WTC11 (cell line): Measurements from ENCODE around the gene ARHGAP6.

ENCODE experiments used
- TF ChIP-seq, protein P1 (sequence below): sonication (generic); formaldehyde crosslinking; IDR thresholded peaks from 2 replicates; pipeline ENCODE4 v1.8.1; 2022; ENCODE audit warnings: mild to moderate bottlenecking, moderate library complexity, missing genetic modification reagents
- TF ChIP-seq, protein P2 (sequence below): fragments of 200-600 bp; IDR thresholded peaks from 2 replicates; pipeline ENCODE4 v1.8.0; 2022; ENCODE audit warnings: antibody characterized with exemption

DNA sequence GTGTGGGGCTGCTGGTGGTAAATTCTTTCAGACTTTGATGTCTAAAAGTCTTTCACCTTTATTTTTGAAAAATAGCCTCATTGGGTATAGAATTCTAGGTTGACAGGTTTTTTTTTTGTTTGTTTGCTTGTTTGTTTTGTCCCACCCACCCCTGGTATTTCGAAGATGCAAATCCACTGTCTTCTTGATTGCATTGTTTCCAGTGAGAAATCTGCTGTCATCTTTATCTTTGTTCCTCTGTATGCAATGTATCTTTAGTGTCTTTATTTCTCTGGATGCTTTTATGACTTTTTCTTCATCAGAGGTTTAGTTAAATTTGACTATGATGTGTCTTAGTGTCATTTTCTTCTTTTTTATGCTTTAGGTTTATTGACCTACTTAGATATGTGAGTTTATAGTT, 575.9 kb downstream of the ARHGAP6 start:
- TF ChIP-seq, protein P1, sequence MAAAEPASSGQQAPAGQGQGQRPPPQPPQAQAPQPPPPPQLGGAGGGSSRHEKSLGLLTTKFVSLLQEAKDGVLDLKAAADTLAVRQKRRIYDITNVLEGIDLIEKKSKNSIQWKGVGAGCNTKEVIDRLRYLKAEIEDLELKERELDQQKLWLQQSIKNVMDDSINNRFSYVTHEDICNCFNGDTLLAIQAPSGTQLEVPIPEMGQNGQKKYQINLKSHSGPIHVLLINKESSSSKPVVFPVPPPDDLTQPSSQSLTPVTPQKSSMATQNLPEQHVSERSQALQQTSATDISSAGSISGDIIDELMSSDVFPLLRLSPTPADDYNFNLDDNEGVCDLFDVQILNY (CRISPR knock-in tag), result no peak
- TF ChIP-seq, protein P2, sequence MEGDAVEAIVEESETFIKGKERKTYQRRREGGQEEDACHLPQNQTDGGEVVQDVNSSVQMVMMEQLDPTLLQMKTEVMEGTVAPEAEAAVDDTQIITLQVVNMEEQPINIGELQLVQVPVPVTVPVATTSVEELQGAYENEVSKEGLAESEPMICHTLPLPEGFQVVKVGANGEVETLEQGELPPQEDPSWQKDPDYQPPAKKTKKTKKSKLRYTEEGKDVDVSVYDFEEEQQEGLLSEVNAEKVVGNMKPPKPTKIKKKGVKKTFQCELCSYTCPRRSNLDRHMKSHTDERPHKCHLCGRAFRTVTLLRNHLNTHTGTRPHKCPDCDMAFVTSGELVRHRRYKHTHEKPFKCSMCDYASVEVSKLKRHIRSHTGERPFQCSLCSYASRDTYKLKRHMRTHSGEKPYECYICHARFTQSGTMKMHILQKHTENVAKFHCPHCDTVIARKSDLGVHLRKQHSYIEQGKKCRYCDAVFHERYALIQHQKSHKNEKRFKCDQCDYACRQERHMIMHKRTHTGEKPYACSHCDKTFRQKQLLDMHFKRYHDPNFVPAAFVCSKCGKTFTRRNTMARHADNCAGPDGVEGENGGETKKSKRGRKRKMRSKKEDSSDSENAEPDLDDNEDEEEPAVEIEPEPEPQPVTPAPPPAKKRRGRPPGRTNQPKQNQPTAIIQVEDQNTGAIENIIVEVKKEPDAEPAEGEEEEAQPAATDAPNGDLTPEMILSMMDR, result no peak
